GM15510 (cell line): ENCODE data around the gene ENTPD6.

Experiments used
- POLR2A ChIP-seq: IDR thresholded peaks from 3 replicates; pipeline ENCODE4 v1.6.1; 2011; ENCODE audit warnings: borderline replicate concordance; ENCODE audit not compliant: insufficient read length; ENCODE audit errors: extremely low read depth

The ENTPD6 gene

GRCh38 chr20:25178563-25179438, 16.7 kb upstream of the ENTPD6 start:
- TF ChIP-seq POLR2A = no peak

- no peak for TF ChIP-seq POLR2A
These were observed 15.9 kb upstream of the ENTPD6 start for GRCh38 chr20:25179439-25180089.

GRCh38 chr20:25187220-25187619, 8.3 kb upstream of the ENTPD6 start:
- no peak for TF ChIP-seq POLR2A

DNA sequence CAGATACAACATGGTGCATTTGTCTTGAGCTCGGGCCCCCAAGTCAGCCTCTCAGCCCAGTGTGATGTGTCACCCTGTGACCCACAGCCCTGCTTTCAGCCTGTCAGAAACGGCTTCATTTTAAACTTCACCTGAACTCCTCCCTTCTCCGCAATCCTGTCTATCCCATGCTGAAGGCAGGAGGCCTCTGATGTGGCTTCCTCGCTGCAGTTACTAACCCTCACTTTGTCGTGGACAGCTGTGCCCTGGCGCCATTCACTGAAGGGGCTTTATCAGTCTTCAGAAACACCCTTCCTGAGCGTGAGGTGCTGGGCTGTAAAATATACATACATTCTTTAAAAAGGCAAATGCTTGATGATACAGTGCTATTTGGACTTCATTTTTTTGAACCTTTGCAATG, 7.9 kb upstream of the ENTPD6 start:
- TF ChIP-seq POLR2A = no peak

DNA sequence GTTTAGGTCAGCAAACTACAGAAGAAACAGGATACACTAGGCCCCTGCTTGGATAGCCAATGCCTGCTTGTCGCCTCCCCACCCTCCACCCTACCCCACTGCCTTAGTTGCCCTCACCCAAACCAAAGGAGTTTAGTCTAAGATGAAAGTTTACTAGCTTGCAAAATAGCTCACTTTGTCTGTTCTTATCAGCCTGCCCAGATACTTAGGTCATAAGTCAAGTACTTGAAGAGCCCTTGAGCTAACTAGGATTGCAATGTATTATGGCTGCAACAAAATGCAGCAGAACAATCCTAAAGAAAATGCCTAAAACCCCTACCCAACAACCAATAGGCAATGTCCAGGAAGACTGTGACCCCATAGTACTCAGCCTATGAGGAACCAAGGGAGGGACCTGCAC, 7.3 kb upstream of the ENTPD6 start:
- TF ChIP-seq POLR2A = no peak

DNA sequence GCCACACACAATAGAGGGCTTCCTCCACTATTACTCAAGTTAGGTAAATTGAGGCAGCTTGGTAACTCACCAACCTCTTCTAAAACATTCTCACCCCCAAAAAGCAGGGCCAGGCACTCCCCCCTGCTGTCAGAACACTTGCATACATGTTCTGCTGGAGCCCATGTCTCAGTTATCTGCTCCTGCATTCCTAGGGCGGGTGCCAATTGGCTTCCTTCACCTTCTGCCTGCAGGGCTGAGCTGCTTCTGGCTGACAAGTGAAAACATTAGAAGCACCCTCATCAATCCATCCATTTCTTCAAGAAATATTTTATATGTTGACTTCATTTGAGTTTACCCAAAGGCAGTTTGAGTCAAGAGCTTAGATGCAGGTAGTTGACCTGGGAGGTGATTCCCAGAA, 4.5 kb upstream of the ENTPD6 start:
- TF ChIP-seq POLR2A = no peak

DNA sequence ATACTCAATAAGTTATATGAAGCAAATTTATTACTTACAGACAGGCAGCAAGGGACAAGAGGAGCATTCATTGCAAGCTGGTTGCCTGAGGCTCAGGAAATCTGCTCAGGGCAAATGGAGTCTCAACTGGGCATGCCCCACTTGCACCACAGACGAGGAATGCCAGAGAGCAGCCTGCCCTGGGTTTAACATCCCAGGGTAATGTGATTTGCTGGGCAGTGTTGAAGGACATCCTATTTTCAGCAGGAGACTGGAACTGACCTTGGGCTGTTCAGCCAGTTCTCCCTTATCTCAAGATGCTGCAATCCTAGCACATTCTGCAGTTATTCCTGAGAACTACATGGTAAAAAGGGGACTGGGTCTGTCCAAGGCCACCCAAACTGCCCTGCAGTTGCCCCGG, 3.8 kb upstream of the ENTPD6 start:
- no peak for TF ChIP-seq POLR2A

- TF ChIP-seq POLR2A = no peak
These were observed 1.7 kb upstream of the ENTPD6 start for GRCh38 chr20:25193843-25194242.

GRCh38 chr20:25194333-25194972, 1.1 kb upstream of the ENTPD6 start:
- no peak for TF ChIP-seq POLR2A

DNA sequence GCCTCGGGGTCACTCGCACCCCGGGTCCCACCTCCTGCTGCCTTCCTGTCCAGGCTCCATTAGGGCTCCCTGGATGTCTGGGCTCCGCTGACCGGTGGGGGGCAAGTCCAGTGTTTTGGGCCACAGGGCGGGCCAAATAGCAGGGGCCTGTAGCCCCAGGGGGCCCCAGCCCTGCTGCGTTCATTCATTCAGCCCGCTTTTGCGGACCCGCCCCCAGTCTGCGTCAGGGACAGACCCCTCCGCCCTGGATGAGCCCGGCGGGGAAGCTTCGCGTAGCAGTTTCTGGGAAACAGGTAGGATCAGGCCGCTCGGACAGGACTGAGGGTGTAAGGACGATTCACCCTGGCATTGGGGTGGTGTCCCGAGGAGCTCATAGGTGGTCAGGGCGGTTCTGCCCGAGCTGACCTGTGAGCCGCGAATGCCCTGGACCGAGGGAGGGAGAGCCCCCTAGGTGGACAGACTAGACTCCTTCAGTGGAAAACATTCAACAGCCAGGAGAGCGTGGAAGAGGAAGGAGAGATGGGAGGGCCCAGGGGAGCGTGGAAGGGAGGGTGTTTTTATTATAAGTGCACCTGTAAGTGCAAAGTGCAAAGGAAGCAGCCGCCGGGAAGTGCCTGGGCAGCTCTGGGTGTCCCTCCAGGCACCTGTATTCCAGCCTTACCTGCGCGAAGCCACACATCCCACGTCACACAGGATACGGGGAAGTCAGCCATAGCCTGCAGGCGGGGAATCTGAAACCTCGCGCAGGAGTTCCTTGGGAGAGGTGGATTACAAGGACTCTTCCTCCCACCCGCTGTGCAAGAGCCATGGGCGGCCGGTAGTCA, 662 bp downstream of the ENTPD6 start:
- TF ChIP-seq POLR2A = no peak

GRCh38 chr20:25196786-25197120, 1.2 kb downstream of the ENTPD6 start:
- TF ChIP-seq POLR2A = no peak

GRCh38 chr20:25197183-25197869, 1.8 kb downstream of the ENTPD6 start:
- no peak for TF ChIP-seq POLR2A

DNA sequence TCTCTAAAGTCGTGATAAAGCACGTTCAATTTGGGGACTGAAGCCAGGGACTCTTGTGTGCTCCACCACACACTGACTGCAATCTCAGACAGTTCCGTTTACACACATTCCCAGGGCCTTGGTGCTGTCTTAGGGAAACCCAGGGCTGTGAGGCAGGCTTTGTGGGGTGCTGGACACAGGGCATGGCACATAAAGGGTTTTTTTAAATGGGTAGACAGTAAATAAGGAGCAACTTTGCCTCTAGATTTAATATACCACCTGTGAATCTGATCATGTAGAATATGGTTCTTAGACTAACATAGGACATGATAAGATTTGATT, 2.3 kb downstream of the ENTPD6 start:
- no peak for TF ChIP-seq POLR2A

DNA sequence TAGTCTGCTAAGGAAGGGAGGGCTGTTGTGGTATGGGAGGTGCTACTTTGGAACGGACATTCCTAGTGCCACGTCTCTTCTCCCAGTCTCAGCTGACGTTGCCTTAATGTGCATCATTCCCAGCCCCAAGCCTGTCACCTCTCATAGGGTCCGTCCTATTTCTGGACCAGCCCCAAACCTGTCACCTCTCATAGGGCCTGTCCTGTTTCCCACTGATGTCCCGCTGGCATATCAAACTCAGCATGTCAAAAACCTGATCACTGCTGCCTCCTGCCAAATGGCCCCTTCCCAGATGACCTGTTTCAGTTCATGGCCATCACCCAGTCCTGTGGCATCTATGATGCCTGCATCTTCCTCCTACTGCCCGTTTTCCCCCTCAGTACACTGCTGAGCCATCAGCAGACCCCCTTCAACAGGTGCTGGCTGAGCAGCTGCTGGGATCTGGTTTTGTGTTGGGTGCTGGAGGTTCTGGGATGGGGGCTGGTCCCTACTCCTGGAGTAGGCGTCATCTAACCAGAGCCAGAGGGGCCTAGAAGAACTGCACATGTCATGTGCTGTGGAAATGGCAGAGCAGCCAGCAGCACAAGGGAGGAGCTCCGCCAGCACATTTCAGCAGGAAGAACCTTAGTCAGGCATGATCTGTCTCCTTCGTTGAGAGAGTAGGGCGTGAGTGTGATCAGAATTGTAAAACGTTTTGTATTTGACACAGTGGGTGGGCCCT, 3.3 kb downstream of the ENTPD6 start:
- TF ChIP-seq POLR2A = no peak
